ENCODE measurements around the gene CATSPERD.

GRCh38 chr19:5827342-5827890 lies 107.0 kb downstream of the CATSPERD start:
- no peak for TF ChIP-seq CTCF (IDR thresholded peaks at IDR 0.05; ENCODE audit: low read depth, low read length)
- no peak for TF ChIP-seq POLR2A (IDR thresholded peaks at IDR 0.05; ENCODE audit: extremely low read depth, insufficient read length)
